Activated T-cell treated with anti-CD3 and anti-CD28 coated beads for 24 hours (primary cell): Measurements from ENCODE around the gene OTULIN.

ENCODE experiments used
- DNase-seq: peaks from one replicate; pipeline ENCODE4 v3.0.0-alpha.2; 2020; ENCODE audit warnings: low read depth

Gene OTULIN

GRCh38 chr5:14720236-14720923 is 55.9 kb downstream of the OTULIN start:
- DNase-seq = no peak

- no peak for DNase-seq
These were observed 57.6 kb downstream of the OTULIN start for GRCh38 chr5:14721990-14722656.

- no peak for DNase-seq
These were observed 58.4 kb downstream of the OTULIN start for GRCh38 chr5:14722923-14723322.

- DNase-seq = no peak
These were observed 59.2 kb downstream of the OTULIN start for GRCh38 chr5:14723701-14724132.

GRCh38 chr5:14724633-14725032 is 60.1 kb downstream of the OTULIN start:
- no peak for DNase-seq

GRCh38 chr5:14726066-14726838 is 61.7 kb downstream of the OTULIN start:
- DNase-seq = no peak

GRCh38 chr5:14727428-14727865 is 62.9 kb downstream of the OTULIN start:
- peak; percentile 63 for DNase-seq

GRCh38 chr5:14727928-14728458 is 63.5 kb downstream of the OTULIN start:
- DNase-seq = no peak

- DNase-seq = no peak
These were observed 64.0 kb downstream of the OTULIN start for GRCh38 chr5:14728459-14728938.

- no peak for DNase-seq
These were observed 65.2 kb downstream of the OTULIN start for GRCh38 chr5:14729448-14730385.

GRCh38 chr5:14730466-14730865 is 65.9 kb downstream of the OTULIN start:
- DNase-seq = no peak

GRCh38 chr5:14730881-14731280 is 66.4 kb downstream of the OTULIN start:
- no peak for DNase-seq

GRCh38 chr5:14732991-14733390 is 68.5 kb downstream of the OTULIN start:
- DNase-seq = no peak

- DNase-seq = no peak
These were observed 69.1 kb downstream of the OTULIN start for GRCh38 chr5:14733661-14734060.

- DNase-seq = no peak
These were observed 69.9 kb downstream of the OTULIN start for GRCh38 chr5:14734396-14734795.

GRCh38 chr5:14735944-14736343 is 71.4 kb downstream of the OTULIN start:
- DNase-seq = no peak

GRCh38 chr5:14737291-14737690 is 72.8 kb downstream of the OTULIN start:
- no peak for DNase-seq

- DNase-seq = no peak
These were observed 73.5 kb downstream of the OTULIN start for GRCh38 chr5:14738050-14738449.

- DNase-seq = no peak
These were observed 75.0 kb downstream of the OTULIN start for GRCh38 chr5:14739538-14739937.

GRCh38 chr5:14739981-14740380 is 75.5 kb downstream of the OTULIN start:
- no peak for DNase-seq

GRCh38 chr5:14741131-14741530 is 76.6 kb downstream of the OTULIN start:
- DNase-seq = no peak
